HFFc6 (cell line): ENCODE measurements around the gene CLEC20A. TPM values are rescaled to one million over a fixed set of nuclear protein-coding genes. Genes with fewer than 3 reads are reported as not detected.

Source experiments
- DNase-seq: peaks from one replicate; pipeline ENCODE4 v3.0.0-alpha.2; 2018
- H3K27ac Mint-ChIP-seq: 2 replicates; pipeline ENCODE4 v1.8.0; 2020; ENCODE audit warnings: mild to moderate bottlenecking, mixed read lengths
- H3K27me3 Mint-ChIP-seq: 2 replicates; pipeline ENCODE4 v1.8.0; 2021; ENCODE audit warnings: mild to moderate bottlenecking, moderate library complexity, mixed read lengths; ENCODE audit not compliant: insufficient read depth
- H3K36me3 Mint-ChIP-seq: 2 replicates; pipeline ENCODE4 v1.8.0; 2021; ENCODE audit warnings: low read depth, mixed read lengths
- H3K4me1 Mint-ChIP-seq: 2 replicates; pipeline ENCODE4 v1.8.0; 2020; ENCODE audit warnings: low read depth, mixed read lengths
- H3K4me3 Mint-ChIP-seq: 2 replicates; pipeline ENCODE4 v1.8.0; 2020; ENCODE audit warnings: mild to moderate bottlenecking, moderate library complexity, mixed read lengths
- H3K9me3 Mint-ChIP-seq: 2 replicates; pipeline ENCODE4 v1.8.0; 2020; ENCODE audit warnings: mild to moderate bottlenecking, mixed read lengths
- CTCF ChIP-seq: fragments of 200-600 bp; sonication (generic); IDR thresholded peaks from 2 replicates; pipeline ENCODE4 v1.5.0; 2021; ENCODE audit warnings: antibody characterized with exemption, mild to moderate bottlenecking
- total RNA-seq, 6 experiments: library from RNA; stranded (reverse); fragmentation: NEBNext Ultra II Directional; extraction: Animal tissue kit (Norgen Biotek cat#: 25700); gene quantifications; 2 replicates in 1 of 6; 3 replicates in 5 of 6; pipeline ENCODE4 v1.2.3, GENCODE V29; 2021

The CLEC20A gene
- total RNA-seq, 6 experiments from 2014 or later = not detected

- no peak for DNase-seq
- Mint-ChIP-seq H3K36me3 (peaks cover 24% of the 10 kb centered on the region), H3K9me3 (no peaks in the 10 kb centered on the region), H3K27me3 (peaks cover 3% of the 10 kb centered on the region), H3K27ac (no peak overlapping the region), H3K4me3 (no peak overlapping the region), H3K4me1 (peaks cover 34% of the 10 kb centered on the region)
- TF ChIP-seq CTCF = no peak
These were observed 35.1 kb downstream of the CLEC20A start for GRCh38 chr1:178461701-178462100.

GRCh38 chr1:178461104-178461503 lies 35.7 kb downstream of the CLEC20A start:
- H3K27ac Mint-ChIP-seq = no peak overlapping the region
- no peaks in the 10 kb centered on the region for H3K9me3 Mint-ChIP-seq

DNA sequence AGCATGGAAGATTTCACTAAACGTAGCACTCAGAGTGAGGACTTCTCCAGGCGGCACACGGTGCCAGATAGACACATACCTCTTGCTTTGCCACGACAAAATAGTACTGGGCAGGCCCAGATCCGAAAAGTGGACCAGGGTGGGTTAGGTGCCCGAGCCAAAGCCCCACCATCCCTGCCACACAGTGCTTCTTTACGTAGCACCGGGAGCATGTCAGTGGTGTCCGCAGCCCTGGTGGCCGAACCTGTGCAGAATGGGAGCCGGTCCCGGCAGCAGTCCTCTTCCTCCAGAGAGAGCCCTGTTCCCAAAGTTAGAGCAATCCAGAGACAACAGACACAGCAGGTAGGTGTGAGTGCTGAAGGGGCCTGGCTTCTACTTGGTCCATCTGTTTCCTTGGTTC lies 38.6 kb downstream of the CLEC20A start:
- H3K27ac Mint-ChIP-seq = no peak overlapping the region
- H3K36me3 Mint-ChIP-seq = peaks cover 18% of the 10 kb centered on the region
- H3K4me3 Mint-ChIP-seq = no peak overlapping the region
- peaks cover 3% of the 10 kb centered on the region for H3K27me3 Mint-ChIP-seq
- no peak for DNase-seq
- H3K4me1 Mint-ChIP-seq = peaks cover 19% of the 10 kb centered on the region
- no peak for TF ChIP-seq CTCF
- H3K9me3 Mint-ChIP-seq = no peaks in the 10 kb centered on the region

More at GRCh38 chr1:178461104-178461503, 35.7 kb downstream of the CLEC20A start:
- TF ChIP-seq CTCF = no peak
- peaks cover 24% of the 10 kb centered on the region for H3K36me3 Mint-ChIP-seq
- peaks cover 3% of the 10 kb centered on the region for H3K27me3 Mint-ChIP-seq
- no peak overlapping the region for H3K4me3 Mint-ChIP-seq
- no peak for DNase-seq
- H3K4me1 Mint-ChIP-seq = peaks cover 39% of the 10 kb centered on the region

DNA sequence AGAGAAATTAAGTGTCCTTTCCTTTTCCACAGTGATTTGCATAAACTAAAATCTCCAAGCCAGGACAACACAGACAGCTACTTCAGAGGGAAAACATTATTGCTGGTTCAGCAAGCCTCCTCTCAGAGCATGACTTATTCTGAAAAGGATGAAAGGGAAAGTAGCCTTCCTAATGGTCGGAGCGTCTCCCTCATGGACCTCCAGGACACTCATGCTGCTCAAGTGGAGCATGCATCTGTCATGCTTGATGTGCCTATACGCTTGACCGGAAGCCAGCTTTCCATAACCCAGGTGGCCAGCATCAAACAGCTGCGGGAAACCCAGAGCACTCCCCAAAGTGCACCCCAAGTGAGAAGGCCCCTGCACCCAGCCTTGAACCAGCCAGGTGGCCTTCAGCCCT lies 39.1 kb downstream of the CLEC20A start:
- Mint-ChIP-seq H3K9me3 (no peaks in the 10 kb centered on the region), H3K27ac (no peak overlapping the region), H3K4me3 (no peak overlapping the region), H3K27me3 (peaks cover 3% of the 10 kb centered on the region), H3K36me3 (peaks cover 23% of the 10 kb centered on the region), H3K4me1 (peaks cover 20% of the 10 kb centered on the region)
- no peak for DNase-seq
- TF ChIP-seq CTCF = no peak

DNA sequence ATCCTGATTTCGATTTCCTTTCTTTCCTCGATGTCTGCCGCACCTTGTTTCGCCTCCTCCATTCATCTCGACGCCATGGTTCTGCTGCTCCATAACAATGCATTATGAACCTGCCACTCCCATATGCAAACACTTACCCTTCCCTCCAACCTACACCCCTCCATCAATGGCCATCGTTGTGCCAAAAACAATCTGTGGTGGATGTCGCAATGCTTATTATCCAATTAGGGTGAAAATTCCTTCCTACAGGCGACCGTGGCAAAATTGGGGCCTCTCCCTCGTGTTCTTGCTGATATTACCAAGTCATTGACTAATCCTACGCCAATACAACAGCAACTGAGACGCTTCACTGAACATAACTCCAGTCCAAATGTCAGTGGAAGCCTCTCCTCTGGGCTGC lies 40.3 kb downstream of the CLEC20A start:
- no peak overlapping the region for H3K4me3 Mint-ChIP-seq
- TF ChIP-seq CTCF = no peak
- H3K4me1 Mint-ChIP-seq = peaks cover 30% of the 10 kb centered on the region
- H3K36me3 Mint-ChIP-seq = peaks cover 30% of the 10 kb centered on the region
- DNase-seq = no peak
- H3K27ac Mint-ChIP-seq = no peak overlapping the region
- H3K9me3 Mint-ChIP-seq = no peaks in the 10 kb centered on the region
- peaks cover 3% of the 10 kb centered on the region for H3K27me3 Mint-ChIP-seq

DNA sequence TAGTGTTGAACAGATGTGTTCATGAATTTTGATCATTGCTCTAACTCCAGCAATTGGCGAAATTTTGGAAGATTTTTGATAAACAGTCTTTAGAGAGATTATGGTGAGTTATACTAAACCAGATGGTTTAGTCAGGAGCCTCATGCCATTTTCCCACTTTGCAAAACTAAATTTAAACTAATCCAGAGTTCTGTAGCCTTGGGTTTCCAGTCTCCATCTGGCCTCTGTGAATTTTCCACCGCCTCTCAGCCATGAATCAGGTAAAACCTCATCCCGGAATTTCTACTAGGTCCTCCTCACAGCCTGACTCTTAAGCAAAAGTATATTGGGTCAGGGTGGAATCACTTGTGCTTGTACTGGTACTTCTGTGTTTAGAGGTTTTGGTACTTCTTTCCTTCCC lies 44.8 kb downstream of the CLEC20A start:
- Mint-ChIP-seq H3K9me3 (no peaks in the 10 kb centered on the region), H3K27me3 (peaks cover 1% of the 10 kb centered on the region), H3K4me3 (peak overlapping the region; percentile 63), H3K27ac (peak overlapping the region; percentile 78), H3K4me1 (peaks cover 47% of the 10 kb centered on the region), H3K36me3 (peaks cover 31% of the 10 kb centered on the region)
- no peak for DNase-seq
- TF ChIP-seq CTCF = no peak
